NT2/D1 (cell line): ENCODE data around the gene ZDHHC3.

Experiments used
- YY1 ChIP-seq: IDR thresholded peaks from 2 replicates; pipeline ENCODE4 v1.6.1; 2011; ENCODE audit not compliant: insufficient read length, insufficient read depth
- ZNF274 ChIP-seq: IDR thresholded peaks from 2 replicates; pipeline ENCODE4 v1.6.1; 2011; ENCODE audit warnings: mild to moderate bottlenecking, low read depth, low read length

- TF ChIP-seq ZNF274 (no peak), YY1 (no peak)
These were observed 16.8 kb upstream of the ZDHHC3 start for GRCh38 chr3:44992555-44993470.
